RCC 7860 (cell line): ENCODE results near the gene MB21D2.
"Not testable (repeated sequence)": the region's sequence is repeated elsewhere in the genome, so short reads cannot be mapped to it uniquely, and the experiment has no call there.

Experiments
- DNase-seq: peaks from one replicate; pipeline ENCODE4 v3.0.0-alpha.2; 2015; ENCODE audit warnings: low spot score
- FAIRE-seq: peaks from 2 replicates; lab custom pipeline; 2012; peaks lifted over from hg19 to GRCh38; lab: Jason Lieb, UNC

Gene MB21D2

DNA sequence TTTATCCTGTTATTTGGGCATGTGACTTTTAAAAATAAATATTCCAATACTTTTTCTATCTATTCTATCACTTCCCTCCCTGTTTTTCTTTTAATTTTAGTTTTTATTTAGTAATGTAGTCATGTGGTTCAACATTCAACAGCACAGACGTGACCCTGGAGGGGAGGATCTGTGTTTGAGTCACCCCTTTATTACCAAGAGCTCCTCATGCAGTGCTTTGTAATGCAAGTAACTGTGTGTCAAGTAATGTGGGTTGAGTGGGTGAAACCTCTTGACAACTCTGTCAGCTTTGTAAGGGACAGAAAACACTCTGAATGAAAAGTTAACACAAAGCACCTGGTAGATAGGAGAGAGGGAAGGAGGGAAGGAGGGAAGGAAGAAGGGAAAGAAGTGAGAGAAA lies 100.6 kb downstream of the MB21D2 start:
- DNase-seq: peak; percentile 67
- peak; percentile 64 for FAIRE-seq

- peak; percentile 49 for DNase-seq
These were observed 101.3 kb downstream of the MB21D2 start for GRCh38 chr3:192816351-192816750.

DNA sequence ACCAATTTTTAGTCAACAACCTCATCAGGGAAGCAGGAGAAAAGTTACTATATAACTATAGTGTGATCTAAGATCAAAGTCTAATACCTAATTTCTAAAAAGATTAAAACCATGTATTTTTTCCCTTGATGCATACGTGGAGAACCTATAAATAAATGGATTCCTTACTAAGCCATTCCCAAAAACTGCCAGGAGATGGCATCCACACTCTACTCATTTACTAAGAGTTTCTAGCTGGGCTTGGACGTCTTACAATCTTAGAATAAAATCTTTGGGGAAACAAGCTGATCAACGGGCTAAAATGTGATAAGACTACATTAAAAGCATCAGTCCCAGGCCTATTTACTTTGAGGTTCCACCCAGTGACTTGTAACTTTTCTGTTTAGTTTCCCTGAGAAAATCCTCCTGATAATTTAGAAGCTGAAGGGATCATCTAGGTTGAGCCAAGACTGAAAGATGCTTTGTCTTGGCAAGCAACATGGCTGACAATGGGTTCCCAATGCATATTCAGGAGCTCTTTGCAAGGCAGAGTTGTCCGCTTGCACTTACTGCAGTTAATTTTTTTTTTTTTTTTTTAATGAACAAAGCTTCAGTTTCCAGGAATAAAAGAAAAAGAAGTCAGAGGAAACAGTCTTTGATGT lies 104.8 kb downstream of the MB21D2 start:
- no peak for FAIRE-seq
- DNase-seq: peak; percentile 28

More at GRCh38 chr3:192816351-192816750, 101.3 kb downstream of the MB21D2 start:
- FAIRE-seq: peak; percentile 78

DNA sequence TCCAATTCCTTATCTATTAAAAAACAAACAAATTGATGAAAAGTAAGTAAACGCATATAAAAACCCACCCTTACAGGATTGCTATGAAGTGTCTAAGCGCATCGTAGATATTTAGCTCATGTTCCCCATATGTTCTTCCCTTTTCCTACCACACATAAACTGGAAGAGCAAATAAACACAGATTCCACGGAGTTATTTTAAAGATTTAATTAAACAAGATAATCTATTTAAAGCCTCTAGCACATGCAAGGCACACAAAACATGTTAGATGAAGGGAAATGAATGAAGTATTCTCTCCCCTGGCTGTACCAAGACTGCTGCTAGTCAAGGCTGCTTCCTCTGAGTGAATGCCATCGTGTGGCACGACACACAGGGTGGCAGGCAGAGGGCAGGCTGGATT lies 111.9 kb downstream of the MB21D2 start:
- FAIRE-seq: no peak
- no peak for DNase-seq

DNA sequence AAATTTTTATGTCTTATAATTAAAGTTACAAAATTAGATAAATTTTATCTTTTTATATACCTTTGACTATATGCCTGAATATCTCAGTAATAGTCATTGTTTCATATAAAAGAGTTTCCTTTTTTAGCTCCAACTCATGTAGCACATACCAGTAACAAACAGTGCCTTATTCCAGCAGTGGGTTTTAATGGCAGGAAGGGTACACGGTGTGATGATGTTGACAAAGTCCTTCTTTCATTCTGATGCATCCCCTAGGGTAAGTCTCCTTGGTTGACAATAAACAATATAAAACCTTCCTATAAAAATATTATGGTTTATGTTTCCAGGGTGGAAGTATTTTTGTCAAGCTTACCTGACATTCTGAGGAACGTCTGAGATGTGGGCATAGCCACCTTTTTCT lies 113.2 kb downstream of the MB21D2 start:
- DNase-seq: no peak
- FAIRE-seq: no peak

DNA sequence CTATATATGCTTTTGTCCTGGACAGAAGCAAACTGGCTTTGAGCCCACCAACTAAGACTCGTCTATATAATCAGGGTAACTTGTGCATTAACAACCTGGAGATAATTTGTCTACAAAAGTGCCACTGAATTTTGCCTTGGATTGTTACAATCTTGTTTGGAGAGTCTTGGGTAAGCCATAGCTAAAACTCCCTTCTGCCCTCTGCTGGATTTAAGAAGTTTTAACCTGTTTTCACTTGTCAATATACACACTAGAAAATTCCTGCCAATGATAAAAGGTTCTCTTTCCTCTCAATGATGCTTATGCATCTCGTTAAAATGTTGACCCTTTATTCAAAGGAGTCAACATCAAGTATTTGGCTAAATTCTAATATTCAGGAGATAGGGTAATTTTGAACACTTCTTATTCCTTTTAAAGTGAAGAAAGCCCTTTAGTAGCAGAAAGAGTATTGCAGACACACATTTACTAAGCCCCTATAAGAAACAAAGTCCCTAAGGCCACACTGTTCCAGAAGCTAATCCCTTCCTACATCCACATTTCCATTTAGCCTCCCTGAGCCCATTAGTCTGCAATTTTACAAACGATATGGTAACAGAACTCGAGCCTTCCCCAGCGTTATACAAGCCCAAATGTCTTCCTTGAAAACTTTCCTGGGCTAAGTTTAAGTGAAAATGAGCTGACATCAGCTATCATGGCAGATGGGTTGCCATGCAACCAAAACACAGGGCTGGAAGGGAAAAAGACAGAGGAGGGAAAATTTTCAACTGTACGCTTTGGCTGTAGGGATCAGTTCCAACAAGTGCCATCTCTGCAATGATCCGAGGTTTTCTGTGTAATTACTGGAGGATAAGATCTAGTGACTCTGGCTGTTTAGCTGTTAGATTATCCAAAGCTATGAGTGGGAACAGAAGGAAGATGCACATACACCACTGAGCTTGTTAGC lies 114.4 kb downstream of the MB21D2 start:
- DNase-seq (no peak), FAIRE-seq (peak; percentile 43)

DNA sequence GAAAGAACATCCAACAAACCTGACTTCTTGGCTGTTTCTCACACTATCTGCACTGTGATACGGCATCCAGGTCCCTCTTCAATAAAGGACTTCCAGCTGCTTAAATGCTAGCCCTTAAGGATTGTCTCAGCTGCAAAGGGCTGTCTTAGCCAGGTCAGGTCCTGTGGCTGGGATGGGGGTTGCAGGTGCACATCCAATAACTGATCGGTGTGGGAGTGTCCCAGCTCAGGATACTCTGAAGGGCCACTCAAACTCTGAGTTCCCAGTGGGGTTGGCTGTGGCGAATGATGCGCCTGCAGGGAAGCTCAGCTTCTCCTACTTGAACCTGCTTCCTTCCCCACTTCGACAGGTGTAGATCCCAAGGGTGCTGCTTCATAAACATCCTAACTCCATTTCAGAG lies 115.7 kb downstream of the MB21D2 start:
- no peak for FAIRE-seq

GRCh38 chr3:192799721-192800120 lies 117.9 kb downstream of the MB21D2 start:
- FAIRE-seq (no peak), DNase-seq (no peak)

More for the DNA sequence above, 115.7 kb downstream of the MB21D2 start:
- DNase-seq: no peak

DNA sequence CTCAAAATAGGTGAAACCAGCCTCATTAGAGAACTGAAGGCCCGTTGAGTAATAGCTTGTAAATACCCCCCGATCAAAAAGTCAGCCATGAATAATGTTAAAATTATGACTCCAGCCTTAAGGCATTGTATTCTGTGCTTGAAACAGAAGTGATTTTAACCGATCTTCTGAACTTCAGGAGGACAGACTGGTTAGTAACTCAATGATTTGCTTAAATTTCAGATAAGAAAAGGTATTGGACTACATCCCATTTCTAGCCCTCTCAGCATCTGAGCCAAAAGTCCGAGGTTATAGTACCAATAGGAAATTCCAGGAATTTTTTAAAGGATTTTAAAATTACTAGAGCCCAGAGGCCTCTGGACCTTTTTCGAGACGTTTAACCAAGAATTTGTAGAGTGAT lies 122.6 kb downstream of the MB21D2 start:
- no peak for FAIRE-seq

DNA sequence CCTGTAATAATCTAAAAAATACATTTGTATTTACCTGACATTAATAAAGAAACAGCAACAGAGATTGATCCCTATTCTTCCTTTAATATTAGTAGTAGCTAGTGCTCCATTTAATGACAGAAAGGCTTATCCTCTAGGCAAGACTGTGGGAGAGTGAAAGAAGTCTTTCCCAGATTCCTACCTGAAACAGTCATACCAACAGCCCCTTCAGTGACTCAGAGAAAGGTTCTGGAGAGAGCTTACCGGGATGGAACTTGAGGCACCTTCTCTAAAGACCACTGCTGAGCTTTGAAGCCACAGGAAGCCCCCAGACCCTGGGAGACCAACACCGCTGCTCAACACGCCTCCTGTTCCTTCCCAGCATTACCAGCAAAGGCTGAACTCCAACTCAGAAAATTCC lies 123.4 kb downstream of the MB21D2 start:
- DNase-seq: no peak
- no peak for FAIRE-seq

More for the DNA sequence above, 122.6 kb downstream of the MB21D2 start:
- DNase-seq: no peak

- FAIRE-seq, DNase-seq: not testable (repeated sequence)
These were observed 128.7 kb downstream of the MB21D2 start for GRCh38 chr3:192788816-192789515.

- DNase-seq (no peak), FAIRE-seq (no peak)
These were observed 139.1 kb downstream of the MB21D2 start for GRCh38 chr3:192778508-192778907.

GRCh38 chr3:192774341-192774740 lies 143.3 kb downstream of the MB21D2 start:
- not testable (repeated sequence) for FAIRE-seq, DNase-seq

- FAIRE-seq: no peak
These were observed 145.3 kb downstream of the MB21D2 start for GRCh38 chr3:192772240-192772894.

DNA sequence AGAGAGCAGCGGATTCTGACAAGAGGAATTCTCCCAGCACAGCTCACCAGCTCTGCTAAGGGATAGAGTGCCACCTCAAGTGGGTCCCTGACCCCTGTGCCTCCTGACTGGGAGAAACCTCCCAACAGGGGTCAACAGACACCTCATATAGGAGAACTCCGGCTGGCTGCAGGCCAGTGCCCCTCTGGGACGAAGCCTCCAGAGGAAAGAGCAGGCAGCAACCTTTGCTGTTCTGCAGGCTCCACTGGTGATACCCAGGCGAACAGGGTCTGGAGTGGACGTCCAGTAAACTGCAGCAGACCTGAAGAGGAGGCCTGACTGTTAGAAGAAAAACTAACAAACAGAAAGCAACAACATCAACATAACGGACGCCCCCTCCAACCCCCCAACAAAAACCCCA lies 159.0 kb downstream of the MB21D2 start:
- no peak for FAIRE-seq
- no peak for DNase-seq

More at GRCh38 chr3:192772240-192772894, 145.3 kb downstream of the MB21D2 start:
- DNase-seq: peak; percentile 16

DNA sequence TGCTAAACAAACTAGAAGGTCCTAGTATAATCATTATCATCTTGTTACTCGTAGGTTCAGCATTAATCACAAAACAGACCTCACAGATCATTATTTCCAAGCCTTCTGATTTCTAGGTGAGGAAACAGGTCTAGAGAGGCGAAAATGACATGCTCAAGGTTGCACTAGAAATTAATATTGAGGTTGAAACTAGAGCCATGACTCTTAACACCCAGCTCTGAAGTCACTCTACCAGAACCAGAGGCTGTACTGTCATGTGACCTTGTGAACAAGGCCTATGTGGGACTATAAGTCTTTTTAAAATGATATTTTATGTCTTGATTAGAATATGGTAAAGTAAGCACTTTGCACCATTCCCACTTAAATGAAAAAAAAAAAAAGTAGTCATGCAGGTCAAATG lies 166.5 kb downstream of the MB21D2 start:
- DNase-seq: no peak
- no peak for FAIRE-seq

DNA sequence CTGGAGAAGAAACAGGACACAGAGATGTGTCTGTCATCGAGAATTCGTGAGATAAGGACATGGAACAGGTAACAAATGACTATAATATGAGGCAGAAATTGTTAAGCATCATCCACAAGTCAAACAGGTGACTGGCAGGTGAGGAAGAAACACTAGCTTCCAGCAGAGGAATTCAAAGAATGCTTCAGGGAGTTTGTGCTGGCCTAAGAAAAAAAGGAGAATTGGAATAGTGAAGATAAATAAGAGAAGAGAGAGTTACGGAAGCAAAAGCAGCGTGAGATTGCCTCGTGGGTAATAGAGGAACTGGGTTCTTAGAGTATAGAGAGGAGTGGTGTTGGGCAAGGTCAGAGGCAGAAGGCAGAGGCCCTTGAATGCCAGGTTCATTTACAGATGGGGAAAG lies 167.5 kb downstream of the MB21D2 start:
- DNase-seq (no peak), FAIRE-seq (no peak)

DNA sequence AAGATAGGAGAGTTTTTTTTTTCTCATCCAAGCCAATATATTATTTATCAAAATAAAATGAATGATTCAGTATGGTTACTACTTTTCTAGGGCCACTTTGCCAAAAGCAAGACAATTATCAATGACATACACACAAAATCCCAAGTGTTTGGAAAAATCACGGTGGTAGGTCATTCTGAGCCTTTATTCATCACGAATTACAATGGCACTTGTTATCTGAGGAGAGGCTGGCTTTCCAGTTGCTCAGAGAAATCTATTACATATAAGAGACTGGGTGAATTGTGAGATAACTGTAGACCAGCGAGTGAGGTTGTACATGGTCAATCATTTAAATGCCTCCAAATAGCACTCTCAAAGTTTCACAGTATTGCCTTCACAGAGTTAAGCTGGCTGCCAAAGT lies 169.9 kb downstream of the MB21D2 start:
- FAIRE-seq (no peak), DNase-seq (no peak)

- DNase-seq: no peak
- FAIRE-seq: no peak
These were observed 170.5 kb downstream of the MB21D2 start for GRCh38 chr3:192747145-192747544.
